Transverse colon (tissue), 4 donors: ENCODE data around the gene NDUFAF2. TPM values are rescaled to one million over a fixed set of nuclear protein-coding genes. Genes with fewer than 3 reads are reported as not detected.

ENCODE experiments used
- DNase-seq: peaks from one replicate; pipeline ENCODE4 v3.0.0-alpha.2; 2019
- H3K27ac ChIP-seq, 4 donors: fragments of 200-600 bp; sonication (generic); 2 replicates each; pipeline ENCODE4 v1.5.1; 2016 to 2018; ENCODE audit warnings: inconsistent platforms in 4 of 4
- H3K27me3 ChIP-seq: fragments of 200-600 bp; sonication (generic); 2 replicates; pipeline ENCODE4 v1.5.1; 2017; ENCODE audit warnings: inconsistent platforms
- H3K36me3 ChIP-seq, 4 donors: fragments of 200-600 bp; sonication (generic); 2 replicates each; pipeline ENCODE4 v1.5.1; 2017 to 2019; ENCODE audit warnings: inconsistent platforms in 4 of 4
- H3K4me1 ChIP-seq, 4 donors: fragments of 200-600 bp; sonication (generic); 2 replicates each; pipeline ENCODE4 v1.5.1; 2017 to 2020; ENCODE audit warnings: inconsistent platforms in 4 of 4
- H3K4me3 ChIP-seq, 4 donors: fragments of 200-600 bp; sonication (generic); 1 replicate in 1 of 4; 2 replicates in 3 of 4; pipeline versions ENCODE4 v1.5.1 to v1.6.1; 2017 to 2019; ENCODE audit warnings: inconsistent platforms in 4 of 4
- H3K9me3 ChIP-seq, 2 donors: fragments of 200-600 bp; sonication (generic); 2 replicates each; pipeline ENCODE4 v1.5.1; 2017 to 2019; ENCODE audit warnings: inconsistent platforms in 2 of 2
- EP300 ChIP-seq: sonication (generic); formaldehyde crosslinking; IDR thresholded peaks from one replicate; pipeline ENCODE4 v1.6.1; 2017; ENCODE audit warnings: antibody characterized with exemption, low read depth
- POLR2A ChIP-seq: fragments of 450-650 bp; IDR thresholded peaks from one replicate; pipeline ENCODE4 v1.6.1; 2016; ENCODE audit warnings: antibody characterized with exemption, mild to moderate bottlenecking, moderate library complexity
- POLR2AphosphoS5 ChIP-seq, 3 donors: sonication (generic); formaldehyde crosslinking; IDR thresholded peaks; one replicate each; pipeline ENCODE4 v1.6.1; 2016; ENCODE audit warnings: antibody characterized with exemption in 3 of 3
- WGBS, 2 donors: methylation state at CpG; one replicate each; pipeline ENCODE4 v1.1.5; 2018; ENCODE audit warnings: low coverage in 1 of 2; 5-methylcytosine and 5-hydroxymethylcytosine counted together
- in situ Hi-C, 4 donors: fragments of 200-750 bp; cut with MboI; loops; one replicate each; pipeline versions ENCODE4 v1.15.0 to v1.15.1; 2017; ENCODE audit warnings: low sequenced_read_pairs in 3 of 4, low pct_ligation_motif_present in 1 of 4, low pct_unique_long_range_greater_than_20kb in 1 of 4
- intact Hi-C: fragments of 100-400 bp; cut with DNase I; formaldehyde crosslinking; loops from one replicate; pipeline ENCODE4 v1.15.1; 2023; ENCODE audit warnings: low total_unique reads
- total RNA-seq, 4 donors: library from RNA; depleted of rRNA; stranded (reverse); fragments of >200 nt; gene quantifications; one replicate each; pipeline ENCODE4 v1.1.0, GENCODE V29; 2016
- TF ChIP-seq, protein P1 (sequence below), 5 experiments: fragments of 200-600 bp in 3 of 5; fragments of 450-650 bp in 2 of 5; sonication (generic) in 3 of 5; IDR thresholded peaks; 1 replicate in 2 of 5; 2 replicates in 3 of 5; pipeline ENCODE4 v1.5.1; 2016 to 2017; ENCODE audit warnings: antibody characterized with exemption in 5 of 5, inconsistent platforms in 3 of 5, mild to moderate bottlenecking in 2 of 5, moderate library complexity in 1 of 5

NDUFAF2 gene
- total RNA-seq, 4 donors from 2014 or later: 8.2 to 26.5 (median 10.5) TPM

DNA sequence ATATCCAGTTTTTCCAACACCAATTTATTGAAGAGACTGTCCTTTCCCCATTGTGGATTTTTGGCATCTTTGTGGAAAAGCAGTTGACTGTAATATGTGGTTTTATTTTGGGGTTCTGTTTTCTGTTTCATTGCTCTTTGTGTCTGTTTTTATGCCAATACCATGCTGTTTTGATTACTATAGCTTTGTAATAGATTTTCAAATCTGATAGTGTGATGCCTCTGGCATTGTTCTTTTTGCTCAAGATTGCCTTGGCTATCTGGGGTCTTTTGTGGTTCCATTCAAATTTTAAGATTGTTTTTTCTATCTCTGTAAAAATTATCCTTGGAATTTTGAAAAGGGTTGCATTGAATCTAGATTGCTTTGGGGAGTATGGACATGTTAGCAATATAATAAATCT, 99.5 kb downstream of the NDUFAF2 start:
- in situ Hi-C loops (no loop called here), intact Hi-C loops (no loop called here)

DNA sequence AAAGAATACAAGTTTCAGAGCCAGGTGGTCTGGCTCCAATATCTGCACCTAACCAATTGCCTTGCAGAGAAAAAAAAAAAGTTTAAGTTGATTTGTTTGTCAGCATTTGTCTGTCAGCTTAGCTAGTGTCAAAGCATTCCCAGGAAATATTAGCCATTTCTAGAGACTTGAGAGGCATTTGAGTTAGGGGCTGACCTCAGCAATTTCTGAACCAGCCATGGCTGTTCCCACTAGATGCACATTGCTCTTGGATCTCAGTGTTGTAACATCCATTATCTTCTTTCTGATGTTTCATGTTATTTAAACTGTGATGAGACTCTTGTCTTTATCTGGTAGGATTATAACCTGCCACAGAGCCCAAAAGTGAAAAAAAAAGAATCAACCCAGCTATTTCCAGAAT, 102.3 kb downstream of the NDUFAF2 start:
- no peak overlapping the region for H3K27ac ChIP-seq
- TF ChIP-seq, protein P1, sequence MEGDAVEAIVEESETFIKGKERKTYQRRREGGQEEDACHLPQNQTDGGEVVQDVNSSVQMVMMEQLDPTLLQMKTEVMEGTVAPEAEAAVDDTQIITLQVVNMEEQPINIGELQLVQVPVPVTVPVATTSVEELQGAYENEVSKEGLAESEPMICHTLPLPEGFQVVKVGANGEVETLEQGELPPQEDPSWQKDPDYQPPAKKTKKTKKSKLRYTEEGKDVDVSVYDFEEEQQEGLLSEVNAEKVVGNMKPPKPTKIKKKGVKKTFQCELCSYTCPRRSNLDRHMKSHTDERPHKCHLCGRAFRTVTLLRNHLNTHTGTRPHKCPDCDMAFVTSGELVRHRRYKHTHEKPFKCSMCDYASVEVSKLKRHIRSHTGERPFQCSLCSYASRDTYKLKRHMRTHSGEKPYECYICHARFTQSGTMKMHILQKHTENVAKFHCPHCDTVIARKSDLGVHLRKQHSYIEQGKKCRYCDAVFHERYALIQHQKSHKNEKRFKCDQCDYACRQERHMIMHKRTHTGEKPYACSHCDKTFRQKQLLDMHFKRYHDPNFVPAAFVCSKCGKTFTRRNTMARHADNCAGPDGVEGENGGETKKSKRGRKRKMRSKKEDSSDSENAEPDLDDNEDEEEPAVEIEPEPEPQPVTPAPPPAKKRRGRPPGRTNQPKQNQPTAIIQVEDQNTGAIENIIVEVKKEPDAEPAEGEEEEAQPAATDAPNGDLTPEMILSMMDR (IDR thresholded peaks at IDR 0.05): no peak
- no peak for TF ChIP-seq POLR2A
- TF ChIP-seq POLR2AphosphoS5 (IDR thresholded peaks at IDR 0.05): no peak
- no peak for TF ChIP-seq EP300
- in situ Hi-C loops: no loop called here

More for the DNA sequence above, 99.5 kb downstream of the NDUFAF2 start:
- H3K4me1 ChIP-seq: no peaks in the 10 kb centered on the region
- H3K4me3 ChIP-seq: no peak overlapping the region
- no peak for TF ChIP-seq EP300
- TF ChIP-seq, protein P1 (IDR thresholded peaks at IDR 0.05): no peak
- TF ChIP-seq POLR2A: no peak
- TF ChIP-seq POLR2AphosphoS5 (IDR thresholded peaks at IDR 0.05): no peak
- no peak for DNase-seq
- H3K27ac ChIP-seq: no peak overlapping the region
- peaks cover 0 to 5% of the 10 kb centered on the region in 2 donors for H3K9me3 ChIP-seq
- no peaks in the 10 kb centered on the region for H3K27me3 ChIP-seq
- no peaks in the 10 kb centered on the region for H3K36me3 ChIP-seq

DNA sequence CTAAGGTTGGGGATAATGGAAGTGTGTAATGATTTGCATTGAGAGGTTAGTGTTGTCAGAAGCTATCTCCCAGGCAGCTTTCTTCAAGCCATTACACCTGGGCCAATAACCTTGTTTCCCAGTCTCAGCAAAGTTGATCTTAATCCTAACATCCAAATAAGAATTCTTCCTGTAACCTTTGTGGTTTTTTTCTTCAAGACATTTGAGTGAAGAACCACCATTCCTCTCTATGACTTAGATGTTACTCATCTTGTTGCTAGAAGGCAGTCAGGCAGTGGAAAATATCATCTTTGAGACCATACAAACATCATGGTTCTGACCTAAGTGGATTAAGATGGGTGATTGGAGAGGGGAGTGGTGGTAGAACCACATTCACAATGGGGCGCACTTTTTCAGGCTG, 103.5 kb downstream of the NDUFAF2 start:
- in situ Hi-C loops: no loop called here
- Histone ChIP-seq H3K4me1 (peaks cover 0 to 23% (median 7%) of the 10 kb centered on the region in 4 donors), H3K27ac (no peak overlapping the region), H3K4me3 (no peak overlapping the region), H3K9me3 (peaks cover 0 to 5% of the 10 kb centered on the region in 2 donors), H3K27me3 (no peaks in the 10 kb centered on the region), H3K36me3 (no peaks in the 10 kb centered on the region)
- DNase-seq: no peak
- intact Hi-C loops: no loop called here
- 40 to 43% methylated on average over 1 of the region's 1 CpG for WGBS, 2 donors
- no peak for TF ChIP-seq POLR2AphosphoS5 (IDR thresholded peaks at IDR 0.05)
- TF ChIP-seq EP300: no peak
- no peak for TF ChIP-seq POLR2A
- TF ChIP-seq, protein P1 (IDR thresholded peaks at IDR 0.05): no peak

More for the DNA sequence above, 102.3 kb downstream of the NDUFAF2 start:
- intact Hi-C loops: no loop called here
- Histone ChIP-seq H3K4me3 (no peak overlapping the region), H3K9me3 (peaks cover 0 to 5% of the 10 kb centered on the region in 2 donors), H3K4me1 (peaks cover 0 to 14% (median 2%) of the 10 kb centered on the region in 4 donors), H3K36me3 (no peaks in the 10 kb centered on the region), H3K27me3 (no peaks in the 10 kb centered on the region)
- DNase-seq: no peak

DNA sequence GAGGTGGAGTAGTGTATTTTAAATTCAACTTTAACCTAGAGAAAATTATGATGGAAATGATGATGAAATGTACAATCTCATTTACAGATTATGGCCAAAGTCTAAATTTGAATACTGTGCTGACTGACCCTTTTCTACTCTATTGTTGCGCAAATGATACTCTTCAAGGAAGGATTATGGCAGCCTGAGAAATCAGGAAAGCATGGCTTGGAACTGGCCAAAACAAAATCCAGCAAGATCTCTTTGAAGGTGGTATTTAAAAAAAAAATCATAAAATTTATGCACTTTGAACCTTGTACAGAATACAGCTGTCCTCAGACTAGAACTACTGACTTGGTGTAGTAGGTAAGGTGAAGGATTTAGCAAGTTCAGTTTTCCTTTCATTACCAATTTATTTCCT, 105.3 kb downstream of the NDUFAF2 start:
- Histone ChIP-seq H3K9me3 (no peaks in the 10 kb centered on the region), H3K4me1 (peaks cover 0 to 23% (median 7%) of the 10 kb centered on the region in 4 donors), H3K27me3 (no peaks in the 10 kb centered on the region), H3K27ac (no peak overlapping the region), H3K4me3 (no peak overlapping the region), H3K36me3 (no peaks in the 10 kb centered on the region)
- in situ Hi-C loops (loop anchor here in 3 of 4 donors (25.0 kb wide), 2 partner anchors 587 to 612 kb away; no protein-coding TSS in a partner anchor), intact Hi-C loops (loop anchor here (5.0 kb wide), 1 partner anchor 612 kb away; no protein-coding TSS in a partner anchor)
- TF ChIP-seq POLR2A (no peak), EP300 (no peak), POLR2AphosphoS5 (IDR thresholded peaks at IDR 0.05) (no peak)
- TF ChIP-seq, protein P1 (IDR thresholded peaks at IDR 0.05): no peak
- 82 to 100% methylated on average over 1 of the region's 1 CpG for WGBS, 2 donors
- DNase-seq: no peak
